CD4-positive, alpha-beta T cell treated with Interleukin-15 for 1 hour (primary cell): Measurements from ENCODE around the gene NSL1.
A peak's percentile ranks its signal among the peaks of the same experiment; 100 is the strongest.

Experiments used
- DNase-seq: peaks from one replicate; pipeline ENCODE4 v3.0.0-alpha.2; 2020

The NSL1 gene

GRCh38 chr1:212683357-212683722 lies 108.2 kb downstream of the NSL1 start:
- peak; percentile 69 for DNase-seq

- DNase-seq: no peak
Measured at GRCh38 chr1:212680680-212681389, 110.7 kb downstream of the NSL1 start.

- DNase-seq: no peak
Measured at GRCh38 chr1:212678456-212679410, 112.8 kb downstream of the NSL1 start.

- no peak for DNase-seq
Measured at GRCh38 chr1:212677573-212677972, 114.0 kb downstream of the NSL1 start.

GRCh38 chr1:212677136-212677535 lies 114.4 kb downstream of the NSL1 start:
- no peak for DNase-seq
